Fibroblast of lung (primary cell): ENCODE data around the gene ARF1. TPM values are rescaled to one million over a fixed set of nuclear protein-coding genes. Genes with fewer than 3 reads are reported as not detected.

Experiments used
- DNase-seq, 2 donors: peaks; one replicate each; pipeline versions ENCODE4 v3.0.0 to v3.0.0-alpha.2; 2010; ENCODE audit warnings: low read depth in 2 of 2
- H2AFZ ChIP-seq: 2 replicates; pipeline ENCODE4 v1.5.1; 2012; ENCODE audit warnings: low read length, control low read depth, inconsistent platforms
- H3K27ac ChIP-seq: 2 replicates; pipeline ENCODE4 v1.5.1; 2011; ENCODE audit warnings: low read length, control low read depth; ENCODE audit not compliant: insufficient read depth
- H3K27me3 ChIP-seq: 2 replicates; pipeline ENCODE4 v1.5.1; 2011; ENCODE audit warnings: mild to moderate bottlenecking, low read length; ENCODE audit not compliant: control insufficient read depth, insufficient read depth
- H3K36me3 ChIP-seq: 2 replicates; pipeline ENCODE4 v1.5.1; 2011; ENCODE audit warnings: low read length; ENCODE audit not compliant: control insufficient read depth, insufficient read depth
- H3K4me1 ChIP-seq: 2 replicates; pipeline ENCODE4 v1.5.1; 2011; ENCODE audit warnings: low read length; ENCODE audit not compliant: control insufficient read depth, insufficient read depth; ENCODE audit errors: extremely low read depth
- H3K4me2 ChIP-seq: 2 replicates; pipeline ENCODE4 v1.5.1; 2011; ENCODE audit warnings: low read length, control low read depth; ENCODE audit not compliant: insufficient read depth; ENCODE audit errors: extremely low read depth
- H3K4me3 ChIP-seq, 4 experiments: fragments of 200-600 bp in 1 of 4; sonication (generic) in 1 of 4; replicated peaks in 1 of 4; 2 replicates each; pipeline ENCODE4 v1.5.1; 2011 to 2016; ENCODE audit warnings: low read length in 4 of 4, low read depth in 3 of 4, mild to moderate bottlenecking in 3 of 4, control low read depth in 2 of 4, inconsistent platforms in 1 of 4, mixed read lengths in 1 of 4; ENCODE audit not compliant: insufficient read depth in 1 of 4; ENCODE audit errors: control extremely low read depth in 1 of 4
- H3K79me2 ChIP-seq: 2 replicates; pipeline ENCODE4 v1.5.1; 2012; ENCODE audit warnings: mild to moderate bottlenecking, low read length, inconsistent platforms; ENCODE audit not compliant: control insufficient read depth, insufficient read depth
- H3K9ac ChIP-seq: 2 replicates; pipeline ENCODE4 v1.5.1; 2011; ENCODE audit warnings: mild to moderate bottlenecking, low read length, control low read depth; ENCODE audit not compliant: insufficient read depth
- H3K9me3 ChIP-seq: 2 replicates; pipeline ENCODE4 v1.5.1; 2012; ENCODE audit warnings: low read depth, low read length; ENCODE audit not compliant: control insufficient read depth, insufficient read depth
- H4K20me1 ChIP-seq: 2 replicates; pipeline ENCODE4 v1.5.1; 2011; ENCODE audit warnings: low read length; ENCODE audit not compliant: control insufficient read depth, insufficient read depth; ENCODE audit errors: extremely low read depth
- CTCF ChIP-seq, 2 donors: IDR thresholded peaks in 1 of 2; conservative IDR thresholded peaks in 1 of 2; 1 replicate in 1 of 2; 2 replicates in 1 of 2; pipeline ENCODE4 v1.5.1; 2011 to 2012; ENCODE audit warnings: low read length in 2 of 2, control low read depth in 1 of 2, inconsistent platforms in 1 of 2, low read depth in 1 of 2, mild to moderate bottlenecking in 1 of 2
- EZH2 ChIP-seq: IDR thresholded peaks from 2 replicates; pipeline ENCODE4 v1.5.1; 2012; ENCODE audit warnings: low read length, control low read depth, mild to moderate bottlenecking; ENCODE audit errors: missing control alignments
- polyA plus RNA-seq, 2 donors: library from polyadenylated mRNA; depleted of rRNA in 1 of 2; stranded (reverse) in 1 of 2; unstranded in 1 of 2; fragments of >200 nt; gene quantifications; 2 replicates each; pipeline ENCODE4 v1.2.1, GENCODE V29; 2011 to 2012; ENCODE audit warnings: missing spikeins in 1 of 2
- total RNA-seq: library from RNA; depleted of rRNA; stranded (reverse); fragments of >200 nt; gene quantifications from 2 replicates; pipeline ENCODE4 v1.2.1, GENCODE V29; 2014

The ARF1 gene
- total and polyA plus RNA-seq, 2 donors (not counting 1 experiment from before 2014, with no cell fraction given): 261 to 546 TPM

GRCh38 chr1:228058949-228059633, 23.4 kb upstream of the ARF1 start:
- Histone ChIP-seq H3K9me3 (no peaks in the 10 kb centered on the region), H3K27me3 (peaks cover 10% of the 10 kb centered on the region), H3K79me2 (no peaks in the 10 kb centered on the region), H2AFZ (no peak overlapping the region), H3K36me3 (no peaks in the 10 kb centered on the region), H3K4me2 (no peak overlapping the region), H4K20me1 (no peaks in the 10 kb centered on the region), H3K9ac (no peak overlapping the region), H3K27ac (no peak overlapping the region), H3K4me1 (no peaks in the 10 kb centered on the region), H3K4me3 (no peak overlapping the region)
- TF ChIP-seq EZH2 (peak; percentile 45), CTCF (conservative IDR thresholded peaks at IDR 0.05 in 1 of 2, IDR thresholded peaks at IDR 0.05 in 1 of 2; ENCODE audit: low read depth in 1 of 2, low read length in 2 of 2) (no peak)
- no peak for DNase-seq

- Histone ChIP-seq H3K4me3 (peak overlapping the region in 1 of 4 experiments; percentile 16), H3K9me3 (no peaks in the 10 kb centered on the region), H2AFZ (no peak overlapping the region), H3K9ac (no peak overlapping the region), H3K79me2 (no peaks in the 10 kb centered on the region), H3K27ac (no peak overlapping the region), H4K20me1 (no peaks in the 10 kb centered on the region), H3K27me3 (peaks cover 10% of the 10 kb centered on the region), H3K4me2 (no peak overlapping the region), H3K4me1 (no peaks in the 10 kb centered on the region), H3K36me3 (no peaks in the 10 kb centered on the region)
- peak in 1 of 2 donors; percentile 15 for DNase-seq
- TF ChIP-seq EZH2 (no peak), CTCF (conservative IDR thresholded peaks at IDR 0.05 in 1 of 2, IDR thresholded peaks at IDR 0.05 in 1 of 2; ENCODE audit: low read depth in 1 of 2, low read length in 2 of 2) (no peak)
These were observed 22.7 kb upstream of the ARF1 start for GRCh38 chr1:228059634-228060457.

- no peak for TF ChIP-seq CTCF (conservative IDR thresholded peaks at IDR 0.05 in 1 of 2, IDR thresholded peaks at IDR 0.05 in 1 of 2; ENCODE audit: low read depth in 1 of 2, low read length in 2 of 2)
- TF ChIP-seq EZH2: no peak
- H3K27me3 ChIP-seq: peaks cover 10% of the 10 kb centered on the region
- H3K79me2 ChIP-seq: no peaks in the 10 kb centered on the region
- no peaks in the 10 kb centered on the region for H3K4me1 ChIP-seq
- no peaks in the 10 kb centered on the region for H4K20me1 ChIP-seq
- no peak overlapping the region for H3K27ac ChIP-seq
- H2AFZ ChIP-seq: no peak overlapping the region
- DNase-seq: peak in 1 of 2 donors; percentile 23
- H3K9me3 ChIP-seq: no peaks in the 10 kb centered on the region
- no peaks in the 10 kb centered on the region for H3K36me3 ChIP-seq
- H3K9ac ChIP-seq: no peak overlapping the region
- H3K4me2 ChIP-seq: no peak overlapping the region
- H3K4me3 ChIP-seq: peak overlapping the region in 1 of 4 experiments; percentile 16
These were observed 21.9 kb upstream of the ARF1 start for GRCh38 chr1:228060458-228061190.
